SK-N-SH treated with all-trans-retinoic acid at 6 μM for 48 hours (cell line): ENCODE measurements around the gene BOD1L1.

Experiments
- ATAC-seq: fragments of 200-7000 bp; cut with Tn5 transposase; 3 replicates; pipeline ENCODE4 v1.9.1; 2020; ENCODE audit warnings: mild to moderate bottlenecking, moderate library complexity
- ARNTL ChIP-seq: fragments of 450-650 bp; formaldehyde crosslinking; IDR thresholded peaks from 2 replicates; pipeline ENCODE4 v1.5.0; 2020; ENCODE audit warnings: low read depth, mild to moderate bottlenecking, moderate library complexity, borderline replicate concordance
- BACH2 ChIP-seq: fragments of 250-450 bp; sonication (Bioruptor Pico); IDR thresholded peaks from 2 replicates; pipeline ENCODE4 v1.9.0; 2021; ENCODE audit warnings: mild to moderate bottlenecking, borderline replicate concordance
- CREB5 ChIP-seq: fragments of 250-450 bp; sonication (Bioruptor Pico); IDR thresholded peaks from 2 replicates; pipeline ENCODE4 v1.5.1; 2020; ENCODE audit warnings: low read depth, mild to moderate bottlenecking, moderate library complexity
- CSDC2 ChIP-seq: fragments of 250-450 bp; sonication (Bioruptor Pico); IDR thresholded peaks from 2 replicates; pipeline ENCODE4 v1.5.0; 2020; ENCODE audit warnings: mild to moderate bottlenecking, moderate library complexity
- ESRRG ChIP-seq: fragments of 250-450 bp; sonication (Bioruptor Pico); IDR thresholded peaks from 2 replicates; pipeline ENCODE4 v1.6.1; 2021; ENCODE audit warnings: mild to moderate bottlenecking
- GLIS3 ChIP-seq: fragments of 250-450 bp; sonication (Bioruptor Pico); IDR thresholded peaks from 2 replicates; pipeline ENCODE4 v1.5.0; 2020; ENCODE audit warnings: mild to moderate bottlenecking, moderate library complexity
- OSR1 ChIP-seq: fragments of 250-450 bp; sonication (Bioruptor Pico); IDR thresholded peaks from 2 replicates; pipeline ENCODE4 v1.8.0; 2022; ENCODE audit warnings: moderate library complexity, mild to moderate bottlenecking, inconsistent platforms
- PPARA ChIP-seq: fragments of 250-450 bp; sonication (Bioruptor Pico); IDR thresholded peaks from 2 replicates; pipeline ENCODE4 v1.5.0; 2020; ENCODE audit warnings: mild to moderate bottlenecking, borderline replicate concordance
- SNAI2 ChIP-seq: fragments of 250-450 bp; sonication (Bioruptor Pico); IDR thresholded peaks from 2 replicates; pipeline ENCODE4 v1.5.0; 2020; ENCODE audit warnings: mild to moderate bottlenecking, moderate library complexity
- TCF4 ChIP-seq: fragments of 250-450 bp; sonication (Bioruptor Pico); IDR thresholded peaks from 2 replicates; pipeline ENCODE4 v1.8.0; 2021; ENCODE audit warnings: mild to moderate bottlenecking, moderate library complexity, borderline replicate concordance
- TOX ChIP-seq: fragments of 250-450 bp; sonication (Bioruptor Pico); IDR thresholded peaks from 2 replicates; pipeline ENCODE4 v1.8.0; 2021; ENCODE audit warnings: mild to moderate bottlenecking, moderate library complexity, borderline replicate concordance
- TSHZ2 ChIP-seq: fragments of 250-450 bp; sonication (Bioruptor Pico); IDR thresholded peaks from 2 replicates; pipeline ENCODE4 v1.5.0; 2020; ENCODE audit warnings: mild to moderate bottlenecking, moderate library complexity
- ZC3H10 ChIP-seq: fragments of 250-450 bp; sonication (Bioruptor Pico); IDR thresholded peaks from 2 replicates; pipeline ENCODE4 v1.5.1; 2021; ENCODE audit warnings: mild to moderate bottlenecking, moderate library complexity
- ZFP3 ChIP-seq: fragments of 250-450 bp; sonication (Bioruptor Pico); IDR thresholded peaks from 2 replicates; pipeline ENCODE4 v1.5.0; 2020; ENCODE audit warnings: mild to moderate bottlenecking, moderate library complexity
- ZNF565 ChIP-seq: fragments of 450-650 bp; formaldehyde crosslinking; conservative IDR thresholded peaks from 2 replicates; pipeline ENCODE4 v1.5.0; 2020; ENCODE audit warnings: low read depth, mild to moderate bottlenecking, moderate library complexity
- ZNF70 ChIP-seq: fragments of 450-650 bp; formaldehyde crosslinking; IDR thresholded peaks from 2 replicates; pipeline ENCODE4 v1.5.0; 2020; ENCODE audit warnings: mild to moderate bottlenecking, moderate library complexity
- ZNF8 ChIP-seq: fragments of 450-650 bp; formaldehyde crosslinking; IDR thresholded peaks from 2 replicates; pipeline ENCODE4 v1.5.0; 2020; ENCODE audit warnings: mild to moderate bottlenecking, moderate library complexity
- TF ChIP-seq, protein P1 (sequence below): fragments of 250-450 bp; sonication (Bioruptor Pico); IDR thresholded peaks from 2 replicates; pipeline ENCODE4 v1.5.1; 2021; ENCODE audit warnings: mild to moderate bottlenecking, moderate library complexity
- TF ChIP-seq, protein P2 (sequence below): fragments of 250-450 bp; sonication (Bioruptor Pico); IDR thresholded peaks from 2 replicates; pipeline ENCODE4 v1.8.0; 2021; ENCODE audit warnings: low read depth, mild to moderate bottlenecking, moderate library complexity, borderline replicate concordance

Gene BOD1L1

DNA sequence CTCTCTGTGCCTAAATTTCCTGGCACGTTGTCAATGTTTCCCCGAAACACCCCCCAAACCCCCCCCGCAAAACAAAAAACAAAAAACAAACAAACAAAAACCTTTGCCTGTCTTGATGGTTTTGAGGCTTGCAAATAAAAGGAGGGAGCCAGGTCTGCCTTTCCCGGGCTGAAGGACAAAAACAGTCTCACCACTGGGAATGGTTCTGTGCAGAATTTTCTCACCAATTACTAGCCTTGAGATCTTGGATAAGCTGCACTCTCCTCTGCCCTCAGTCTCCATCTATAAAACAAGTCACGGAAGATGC is 98.8 kb downstream of the BOD1L1 start:
- ATAC-seq, result peak; percentile 28; the same call in 1 of the 3 replicates
- TF ChIP-seq TCF4 (CRISPR knock-in tag) (no peak), ZFP3 (CRISPR knock-in tag) (no peak), ZNF565 (CRISPR knock-in tag) (no peak), SNAI2 (CRISPR knock-in tag) (no peak), PPARA (CRISPR knock-in tag) (no peak), GLIS3 (CRISPR knock-in tag) (no peak), BACH2 (CRISPR knock-in tag) (no peak), ZNF70 (CRISPR knock-in tag) (no peak), CREB5 (no peak), ZNF8 (CRISPR knock-in tag) (no peak), ARNTL (CRISPR knock-in tag) (no peak), CSDC2 (CRISPR knock-in tag) (no peak), TSHZ2 (CRISPR knock-in tag) (no peak), OSR1 (no peak), TOX (no peak)
- TF ChIP-seq, protein P1, sequence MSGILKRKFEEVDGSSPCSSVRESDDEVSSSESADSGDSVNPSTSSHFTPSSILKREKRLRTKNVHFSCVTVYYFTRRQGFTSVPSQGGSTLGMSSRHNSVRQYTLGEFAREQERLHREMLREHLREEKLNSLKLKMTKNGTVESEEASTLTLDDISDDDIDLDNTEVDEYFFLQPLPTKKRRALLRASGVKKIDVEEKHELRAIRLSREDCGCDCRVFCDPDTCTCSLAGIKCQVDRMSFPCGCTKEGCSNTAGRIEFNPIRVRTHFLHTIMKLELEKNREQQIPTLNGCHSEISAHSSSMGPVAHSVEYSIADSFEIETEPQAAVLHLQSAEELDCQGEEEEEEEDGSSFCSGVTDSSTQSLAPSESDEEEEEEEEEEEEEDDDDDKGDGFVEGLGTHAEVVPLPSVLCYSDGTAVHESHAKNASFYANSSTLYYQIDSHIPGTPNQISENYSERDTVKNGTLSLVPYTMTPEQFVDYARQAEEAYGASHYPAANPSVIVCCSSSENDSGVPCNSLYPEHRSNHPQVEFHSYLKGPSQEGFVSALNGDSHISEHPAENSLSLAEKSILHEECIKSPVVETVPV, result no peak
- TF ChIP-seq, protein P2, sequence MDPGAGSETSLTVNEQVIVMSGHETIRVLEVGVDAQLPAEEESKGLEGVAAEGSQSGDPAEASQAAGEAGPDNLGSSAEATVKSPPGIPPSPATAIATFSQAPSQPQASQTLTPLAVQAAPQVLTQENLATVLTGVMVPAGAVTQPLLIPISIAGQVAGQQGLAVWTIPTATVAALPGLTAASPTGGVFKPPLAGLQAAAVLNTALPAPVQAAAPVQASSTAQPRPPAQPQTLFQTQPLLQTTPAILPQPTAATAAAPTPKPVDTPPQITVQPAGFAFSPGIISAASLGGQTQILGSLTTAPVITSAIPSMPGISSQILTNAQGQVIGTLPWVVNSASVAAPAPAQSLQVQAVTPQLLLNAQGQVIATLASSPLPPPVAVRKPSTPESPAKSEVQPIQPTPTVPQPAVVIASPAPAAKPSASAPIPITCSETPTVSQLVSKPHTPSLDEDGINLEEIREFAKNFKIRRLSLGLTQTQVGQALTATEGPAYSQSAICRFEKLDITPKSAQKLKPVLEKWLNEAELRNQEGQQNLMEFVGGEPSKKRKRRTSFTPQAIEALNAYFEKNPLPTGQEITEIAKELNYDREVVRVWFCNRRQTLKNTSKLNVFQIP (CRISPR knock-in tag), result no peak

GRCh38 chr4:13527981-13528820 is 99.3 kb downstream of the BOD1L1 start:
- no peak for ATAC-seq

More at GRCh38 chr4:13527981-13528820, 99.3 kb downstream of the BOD1L1 start:
- TF ChIP-seq ESRRG (CRISPR knock-in tag), result no peak
- no peak for TF ChIP-seq ARNTL (CRISPR knock-in tag)
- no peak for TF ChIP-seq ZC3H10 (CRISPR knock-in tag)
- no peak for TF ChIP-seq ZNF70 (CRISPR knock-in tag)
- TF ChIP-seq ZNF565 (CRISPR knock-in tag), result no peak
- TF ChIP-seq OSR1, result no peak
- TF ChIP-seq TSHZ2 (CRISPR knock-in tag), result no peak
- no peak for TF ChIP-seq ZFP3 (CRISPR knock-in tag)
